Activated CD4-positive, alpha-beta T cell treated with anti-CD3 and anti-CD28 coated beads for 4 hours (primary cell): ENCODE measurements around the gene ITGA7.

Source experiments
- DNase-seq, 2 donors: peaks; one replicate each; pipeline ENCODE4 v3.0.0-alpha.2; 2020

ITGA7 gene

GRCh38 chr12:55699471-55700055 is 8.1 kb downstream of the ITGA7 start:
- no peak for DNase-seq

DNA sequence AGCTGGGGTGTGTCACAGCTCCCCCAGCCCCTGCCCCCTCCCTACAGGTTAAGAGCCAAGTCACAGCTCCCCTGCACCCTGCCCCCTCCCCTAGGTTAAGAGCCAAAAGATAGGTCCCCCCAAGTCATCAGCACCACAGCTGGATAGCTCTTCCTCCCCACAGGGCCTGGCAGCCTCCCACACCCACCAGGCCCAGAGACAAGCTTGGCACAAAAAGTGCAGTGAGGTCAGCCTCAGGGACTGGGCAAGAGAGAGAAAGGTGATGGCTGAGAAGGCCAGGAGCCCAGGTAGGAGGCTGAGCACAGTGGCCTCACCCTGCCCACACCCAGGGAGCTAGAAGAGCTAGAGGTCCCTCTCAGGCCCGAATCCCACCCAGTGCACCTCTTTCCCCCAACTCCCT is 8.7 kb downstream of the ITGA7 start:
- DNase-seq: no peak

- DNase-seq: no peak
These were observed 9.3 kb downstream of the ITGA7 start for GRCh38 chr12:55698241-55698955.

DNA sequence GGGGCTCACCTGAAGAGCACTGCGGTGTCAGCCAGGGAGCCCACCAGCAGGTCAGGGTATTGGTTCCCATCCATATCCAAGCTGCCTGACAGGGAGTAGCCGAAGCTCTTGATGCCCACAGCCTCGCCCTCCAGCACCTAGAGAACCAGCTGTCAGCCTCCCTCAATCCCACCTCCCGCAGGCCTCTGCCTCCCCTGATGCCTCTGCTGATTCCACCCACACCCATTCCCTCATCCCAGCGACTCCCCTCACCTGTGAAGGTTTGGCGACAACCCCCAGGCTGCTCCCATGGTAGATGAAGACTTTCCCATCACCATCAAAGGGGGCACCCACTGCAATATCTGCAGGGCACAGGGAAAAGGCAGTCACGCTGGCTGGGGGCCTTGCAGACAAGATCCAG is 10.0 kb downstream of the ITGA7 start:
- DNase-seq: no peak

- no peak for DNase-seq
These were observed 10.8 kb downstream of the ITGA7 start for GRCh38 chr12:55696796-55697462.

DNA sequence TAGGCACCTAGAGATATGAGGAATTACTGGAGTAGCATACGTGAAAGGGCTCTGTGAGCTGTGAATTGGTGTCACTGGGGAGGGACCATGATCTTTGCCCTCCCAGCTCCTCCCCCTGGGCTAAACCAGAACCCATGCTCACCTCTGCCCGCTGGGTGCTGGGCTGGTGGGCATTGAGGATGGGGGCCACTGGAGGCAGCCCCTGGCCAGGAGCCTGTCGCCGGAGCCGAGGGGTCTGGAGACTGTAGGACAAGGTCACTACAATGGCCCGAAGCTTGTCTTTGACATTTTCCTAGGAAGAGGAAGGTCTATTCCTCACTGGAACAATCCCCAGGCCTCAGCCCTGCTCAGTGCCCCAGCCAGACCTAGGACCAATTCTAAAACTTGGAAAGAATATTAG is 11.6 kb downstream of the ITGA7 start:
- DNase-seq: no peak

DNA sequence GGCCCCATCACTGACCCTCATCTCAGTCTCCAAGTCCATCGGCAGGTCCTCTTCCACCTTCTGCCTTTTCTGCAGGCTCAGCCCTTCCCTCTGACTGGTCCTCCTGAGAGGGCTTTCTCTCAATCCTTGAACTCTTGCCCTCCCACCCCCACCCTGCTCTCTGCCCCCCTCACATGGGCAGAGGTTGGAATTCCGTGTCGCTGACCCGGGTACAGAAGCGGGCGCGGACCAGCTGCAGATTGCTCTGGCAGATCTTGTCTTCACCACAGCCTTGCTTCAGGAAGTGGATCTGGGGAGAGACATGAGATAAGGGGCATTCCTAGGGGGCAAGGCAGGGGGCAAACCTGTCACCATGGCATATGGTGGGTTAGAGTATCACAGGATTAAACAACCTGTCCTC is 12.4 kb downstream of the ITGA7 start:
- no peak for DNase-seq

GRCh38 chr12:55694651-55695050 is 13.1 kb downstream of the ITGA7 start:
- no peak for DNase-seq

DNA sequence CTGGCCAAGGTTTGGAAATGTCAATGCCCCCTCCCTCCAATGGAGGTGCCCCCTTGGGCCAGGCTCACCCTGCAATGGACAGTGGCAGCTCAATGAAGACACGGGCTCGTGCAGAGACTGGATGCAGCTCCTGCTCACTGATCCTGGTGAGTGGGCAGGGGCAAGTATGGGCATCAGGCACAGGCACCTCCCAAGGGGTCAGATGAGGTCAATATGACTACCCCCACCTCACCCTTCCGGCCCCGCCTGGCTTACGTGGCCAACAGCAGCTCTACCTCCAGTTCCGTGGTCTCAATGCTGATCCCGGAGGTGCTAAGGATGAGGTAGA is 13.6 kb downstream of the ITGA7 start:
- DNase-seq: no peak

DNA sequence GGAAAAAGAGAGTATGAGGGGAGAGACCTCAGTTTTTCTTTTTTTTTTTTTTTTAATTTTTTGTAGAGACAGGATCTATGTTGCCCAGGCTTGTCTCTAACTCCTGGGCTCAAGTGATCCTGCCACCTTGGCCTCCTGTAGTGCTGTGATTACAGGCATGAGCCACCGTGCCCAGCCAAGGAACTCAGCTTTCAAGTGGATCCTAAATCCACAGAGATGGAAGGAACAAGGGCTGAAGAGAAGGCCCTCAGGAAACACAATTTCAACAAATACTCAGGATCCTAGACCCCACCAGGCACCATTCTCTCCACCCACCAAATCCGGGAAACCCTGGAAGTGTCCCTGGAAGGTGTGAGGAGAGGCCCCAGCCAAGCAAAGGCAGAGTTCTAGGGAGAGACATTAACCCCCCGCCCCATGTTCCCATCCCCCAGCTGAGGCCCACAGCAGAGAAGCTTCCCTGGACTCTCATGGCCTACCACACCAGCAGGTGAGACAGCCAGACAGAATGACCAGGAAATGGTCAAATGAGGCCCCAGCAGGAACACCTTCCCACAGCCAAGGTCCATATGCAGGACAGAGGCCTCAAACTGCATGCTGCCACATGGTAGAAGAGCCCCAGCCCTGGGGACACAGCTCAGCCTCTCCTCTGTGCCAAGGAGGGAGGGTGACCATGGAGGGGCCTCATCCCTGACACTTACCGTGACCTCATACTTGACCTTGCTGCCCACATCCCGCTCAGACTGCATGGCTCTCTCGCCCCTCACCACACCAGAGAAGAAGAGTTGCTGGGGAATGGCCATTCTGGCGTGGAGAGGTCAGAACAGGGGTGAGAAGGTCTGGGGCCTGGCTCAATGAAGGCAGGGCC is 14.1 kb downstream of the ITGA7 start:
- DNase-seq: no peak

GRCh38 chr12:55692631-55693322 is 14.9 kb downstream of the ITGA7 start:
- DNase-seq: no peak

GRCh38 chr12:55688716-55689655 is 18.7 kb downstream of the ITGA7 start:
- DNase-seq: no peak

- DNase-seq: no peak
These were observed 20.0 kb downstream of the ITGA7 start for GRCh38 chr12:55687746-55688145.

DNA sequence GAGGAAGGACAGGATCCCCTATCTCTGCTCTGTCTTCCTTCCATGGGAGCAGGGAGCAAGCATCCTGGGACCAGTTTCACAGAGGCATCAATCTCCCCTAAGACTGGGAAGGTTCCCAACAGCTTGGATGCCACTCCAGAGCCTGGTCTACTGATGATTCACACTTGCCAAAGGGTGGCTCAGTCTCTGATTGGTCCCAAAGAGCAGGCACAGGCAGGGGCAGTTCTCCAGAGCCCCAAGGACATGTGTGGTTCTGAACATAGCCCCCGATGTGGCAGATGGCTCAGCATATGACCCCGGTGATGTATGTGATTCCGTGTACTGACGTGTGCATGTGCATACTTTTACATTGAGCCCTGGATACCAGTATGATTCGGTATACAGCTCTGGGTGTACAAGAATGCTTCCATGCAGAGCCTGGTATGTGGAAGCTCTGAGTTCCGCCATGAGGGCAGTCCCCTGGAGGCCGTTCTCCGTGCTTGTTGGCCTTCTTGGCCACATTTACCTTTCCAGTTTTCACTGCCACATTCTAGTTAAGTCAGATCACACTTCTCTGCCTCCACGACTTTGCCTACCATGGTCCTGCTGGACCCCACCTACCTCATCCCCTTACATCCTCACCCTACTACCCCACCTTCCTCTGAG is 21.2 kb downstream of the ITGA7 start:
- DNase-seq: no peak

- DNase-seq: no peak
These were observed 22.0 kb downstream of the ITGA7 start for GRCh38 chr12:55685671-55686070.

DNA sequence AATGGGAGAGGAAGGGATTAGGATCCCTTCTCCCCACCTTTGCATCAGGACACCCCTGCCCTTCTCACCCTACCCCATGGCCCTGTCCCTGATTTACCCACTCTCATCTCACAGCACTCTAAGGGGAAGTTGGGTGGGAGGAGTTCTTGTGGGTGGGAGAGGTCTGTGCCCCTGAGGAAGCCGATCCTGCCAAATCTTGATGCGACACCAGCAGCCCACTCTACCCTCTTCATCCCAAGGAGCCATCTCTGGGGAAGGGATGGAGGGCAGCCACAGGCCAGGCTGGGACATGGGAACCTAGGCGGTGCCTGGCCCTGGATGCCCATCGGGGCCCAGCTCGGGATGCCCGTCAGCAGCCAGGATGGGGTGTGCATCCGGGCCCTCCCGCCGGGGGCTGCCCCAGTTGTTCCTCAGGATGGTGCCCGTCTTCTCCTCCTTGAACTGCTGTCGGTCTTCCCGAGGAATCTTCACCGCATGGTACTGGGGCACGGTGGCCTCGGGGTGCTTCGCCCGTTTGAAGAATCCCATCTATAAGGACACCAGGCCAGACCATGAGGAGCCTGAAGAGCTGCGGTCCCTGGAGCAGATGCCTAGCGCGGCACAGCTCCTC is 22.8 kb downstream of the ITGA7 start:
- DNase-seq: no peak

DNA sequence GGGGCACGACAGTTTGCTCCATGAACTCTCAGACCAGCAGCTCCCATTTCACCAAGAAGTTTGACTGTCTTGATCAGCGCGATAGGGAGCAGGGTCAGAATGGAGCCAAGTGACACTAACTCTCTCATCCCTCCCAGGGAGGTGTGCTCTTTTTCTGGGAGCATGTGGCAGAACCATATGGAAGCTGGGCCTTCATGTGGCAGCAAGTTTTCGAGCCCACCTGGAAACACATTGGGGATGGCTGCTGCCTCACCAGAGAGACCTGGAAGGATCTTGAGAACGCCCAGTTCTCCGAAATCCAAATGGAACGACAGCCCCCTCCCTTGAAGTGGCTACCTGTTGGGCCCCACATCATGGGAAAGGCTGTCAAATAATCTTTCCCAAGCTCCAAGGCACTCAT is 24.0 kb downstream of the ITGA7 start:
- DNase-seq: no peak

GRCh38 chr12:55682087-55682796 is 25.5 kb downstream of the ITGA7 start:
- DNase-seq: no peak

- DNase-seq: peak; percentile 5 to 11
These were observed 26.3 kb downstream of the ITGA7 start for GRCh38 chr12:55681142-55682077.
